ENCODE measurements around the gene GTF3C5. TPM values are rescaled to one million over a fixed set of nuclear protein-coding genes. Genes with fewer than 3 reads are reported as not detected.

Gene GTF3C5
- total RNA-seq, 2 donors from 2014 or later: 63.1 to 97.2 TPM

DNA sequence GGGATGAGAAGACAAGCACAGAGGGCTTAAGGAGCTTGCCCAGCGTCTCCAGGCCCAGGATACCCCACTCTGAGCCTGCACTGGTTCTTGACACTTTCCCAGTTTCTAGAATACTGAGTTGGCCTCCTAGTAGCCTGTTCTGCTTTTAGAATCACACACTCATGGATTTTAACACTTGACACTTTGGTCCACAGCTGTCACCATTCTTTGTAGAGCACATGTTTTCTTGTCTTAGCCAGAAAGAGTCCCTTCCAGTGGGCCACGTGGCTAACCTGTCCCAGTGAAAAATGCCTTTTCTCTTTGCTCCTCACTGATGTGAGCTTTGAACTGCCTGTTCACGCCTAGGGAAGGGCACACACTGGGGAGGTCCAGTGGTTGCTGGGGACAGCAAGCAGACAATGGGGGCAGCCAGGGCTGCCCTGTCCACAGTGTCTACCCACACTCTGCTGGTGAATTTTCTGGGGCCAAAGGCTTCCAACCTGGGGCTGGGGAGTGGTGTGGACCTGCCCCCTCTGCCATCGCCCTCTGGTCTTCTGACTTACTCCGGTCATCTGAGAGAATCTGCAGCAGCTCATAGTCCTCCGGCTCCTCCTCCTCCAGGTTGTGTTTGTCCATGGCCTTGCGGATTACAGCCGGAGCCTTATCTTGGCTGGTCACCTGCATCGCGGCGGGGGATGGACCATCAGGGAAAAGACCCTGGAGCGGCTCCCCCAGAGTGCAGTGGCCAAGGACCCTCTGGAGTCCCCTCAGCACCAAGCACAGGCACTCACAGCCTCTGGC, 69.1 kb downstream of the GTF3C5 start:
- Histone ChIP-seq H3K4me3 (no peak overlapping the region), H3K9me3 (no peaks in the 10 kb centered on the region), H3K4me1 (replicated peaks) (no peaks in the 10 kb centered on the region), H3K27me3 (replicated peaks; ENCODE audit: insufficient read depth) (no peaks in the 10 kb centered on the region), H3K27ac (no peak overlapping the region), H3K36me3 (peaks cover 24 to 25% of the 10 kb centered on the region in 2 donors)
- 94% methylated on average over 12 of the region's 12 CpGs for WGBS
- intact Hi-C loops (cut with DNase I): no loop called here
- DNase-seq (ENCODE audit: low spot score): no peak
- TF ChIP-seq, protein P1, sequence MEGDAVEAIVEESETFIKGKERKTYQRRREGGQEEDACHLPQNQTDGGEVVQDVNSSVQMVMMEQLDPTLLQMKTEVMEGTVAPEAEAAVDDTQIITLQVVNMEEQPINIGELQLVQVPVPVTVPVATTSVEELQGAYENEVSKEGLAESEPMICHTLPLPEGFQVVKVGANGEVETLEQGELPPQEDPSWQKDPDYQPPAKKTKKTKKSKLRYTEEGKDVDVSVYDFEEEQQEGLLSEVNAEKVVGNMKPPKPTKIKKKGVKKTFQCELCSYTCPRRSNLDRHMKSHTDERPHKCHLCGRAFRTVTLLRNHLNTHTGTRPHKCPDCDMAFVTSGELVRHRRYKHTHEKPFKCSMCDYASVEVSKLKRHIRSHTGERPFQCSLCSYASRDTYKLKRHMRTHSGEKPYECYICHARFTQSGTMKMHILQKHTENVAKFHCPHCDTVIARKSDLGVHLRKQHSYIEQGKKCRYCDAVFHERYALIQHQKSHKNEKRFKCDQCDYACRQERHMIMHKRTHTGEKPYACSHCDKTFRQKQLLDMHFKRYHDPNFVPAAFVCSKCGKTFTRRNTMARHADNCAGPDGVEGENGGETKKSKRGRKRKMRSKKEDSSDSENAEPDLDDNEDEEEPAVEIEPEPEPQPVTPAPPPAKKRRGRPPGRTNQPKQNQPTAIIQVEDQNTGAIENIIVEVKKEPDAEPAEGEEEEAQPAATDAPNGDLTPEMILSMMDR (IDR thresholded peaks at IDR 0.05): no peak
- TF ChIP-seq POLR2AphosphoS5 (IDR thresholded peaks at IDR 0.05) (no peak), POLR2A (IDR thresholded peaks at IDR 0.05) (no peak)

DNA sequence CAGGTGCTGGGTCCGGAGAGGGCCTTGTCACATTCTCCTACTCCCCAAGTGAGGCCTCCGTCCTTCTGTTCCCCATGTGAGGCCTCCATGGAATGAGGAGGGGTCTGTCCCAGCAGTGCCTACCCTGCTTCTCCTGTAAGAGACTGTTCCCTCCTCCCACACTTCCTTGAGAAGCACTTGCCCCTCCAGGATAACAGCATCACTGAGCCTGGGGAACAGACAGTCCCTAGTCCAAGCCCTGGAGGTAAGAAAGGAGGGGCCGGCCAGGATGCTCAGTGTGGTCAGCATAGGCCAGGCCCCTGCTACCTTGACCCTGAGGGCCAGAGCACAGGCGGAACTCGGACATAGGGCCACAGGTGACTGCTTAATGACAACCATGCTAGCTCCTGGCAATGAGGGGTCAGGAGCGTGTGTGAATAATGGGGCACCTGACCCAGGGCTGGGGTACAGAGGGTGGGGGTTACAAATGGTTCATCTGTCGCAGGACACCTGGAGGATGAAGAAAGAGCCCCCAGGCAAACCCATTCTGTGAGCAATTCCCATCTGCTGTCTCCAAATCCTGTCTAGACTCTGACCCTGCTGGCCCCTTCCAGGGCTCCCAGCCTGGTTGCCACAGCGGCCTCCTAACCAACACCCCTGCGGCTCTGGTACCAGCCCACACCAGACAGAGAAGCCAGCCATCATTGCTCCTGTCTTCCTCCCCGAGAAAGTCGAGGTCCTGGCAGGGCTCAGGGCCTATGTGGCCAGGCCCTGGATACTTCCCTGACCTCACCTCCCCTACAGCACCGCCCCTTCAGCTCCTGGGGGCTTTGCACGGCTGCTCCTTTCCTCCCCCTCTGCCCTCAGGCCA, 69.9 kb downstream of the GTF3C5 start:
- WGBS: 92% methylated on average over 13 of the region's 13 CpGs
- intact Hi-C loops (cut with DNase I): no loop called here
- H3K36me3 ChIP-seq: peaks cover 24 to 25% of the 10 kb centered on the region in 2 donors
- no peak for DNase-seq (ENCODE audit: low spot score)
- H3K4me1 ChIP-seq (replicated peaks): no peaks in the 10 kb centered on the region
- H3K27me3 ChIP-seq (replicated peaks; ENCODE audit: insufficient read depth): no peaks in the 10 kb centered on the region
- H3K27ac ChIP-seq: no peak overlapping the region
- no peak overlapping the region for H3K4me3 ChIP-seq
- TF ChIP-seq, protein P1 (IDR thresholded peaks at IDR 0.05): no peak
- no peak for TF ChIP-seq POLR2AphosphoS5 (IDR thresholded peaks at IDR 0.05)
- no peak for TF ChIP-seq POLR2A (IDR thresholded peaks at IDR 0.05)
- H3K9me3 ChIP-seq: no peaks in the 10 kb centered on the region

DNA sequence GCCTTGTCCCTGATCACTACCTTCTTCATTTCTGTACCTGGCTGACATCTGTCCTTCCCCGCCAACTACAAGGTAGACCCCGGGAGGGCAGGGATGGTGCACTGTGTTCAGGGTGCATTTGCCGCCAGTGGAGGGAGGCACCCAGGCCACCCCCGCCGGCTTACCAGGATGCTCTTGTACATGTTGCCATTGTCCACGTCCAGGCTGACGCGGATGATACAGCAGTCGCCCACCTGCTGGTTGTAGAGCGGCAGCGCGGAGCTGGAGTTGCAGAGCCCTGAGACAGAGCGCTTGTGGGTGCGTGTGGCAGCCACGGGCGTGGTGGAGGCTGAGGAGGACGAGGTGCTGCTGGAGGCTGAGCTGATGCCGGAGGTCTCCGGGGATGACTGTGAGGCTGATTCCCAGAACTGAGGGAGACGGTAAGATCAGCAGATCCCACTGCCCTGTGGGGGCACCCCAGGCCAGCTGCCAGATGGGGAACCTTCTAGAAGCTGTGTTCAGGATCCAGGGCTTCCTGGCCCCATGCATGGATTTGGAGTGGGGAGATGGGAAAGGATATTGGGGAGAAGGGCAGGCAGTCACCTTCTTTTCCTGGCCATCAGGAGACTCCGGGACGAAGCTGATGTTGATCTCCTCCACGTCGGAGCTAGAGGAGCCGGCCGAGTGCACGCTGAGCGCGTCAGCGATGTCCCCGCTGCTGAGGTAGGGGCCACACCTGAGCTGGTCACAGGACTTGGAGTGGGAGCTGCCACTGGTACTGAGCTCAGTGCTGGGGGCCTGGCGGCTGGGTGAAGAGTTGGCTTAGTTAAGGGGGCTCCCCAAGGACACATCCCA, 70.8 kb downstream of the GTF3C5 start:
- intact Hi-C loops (cut with DNase I): no loop called here
- DNase-seq (ENCODE audit: low spot score): no peak

DNA sequence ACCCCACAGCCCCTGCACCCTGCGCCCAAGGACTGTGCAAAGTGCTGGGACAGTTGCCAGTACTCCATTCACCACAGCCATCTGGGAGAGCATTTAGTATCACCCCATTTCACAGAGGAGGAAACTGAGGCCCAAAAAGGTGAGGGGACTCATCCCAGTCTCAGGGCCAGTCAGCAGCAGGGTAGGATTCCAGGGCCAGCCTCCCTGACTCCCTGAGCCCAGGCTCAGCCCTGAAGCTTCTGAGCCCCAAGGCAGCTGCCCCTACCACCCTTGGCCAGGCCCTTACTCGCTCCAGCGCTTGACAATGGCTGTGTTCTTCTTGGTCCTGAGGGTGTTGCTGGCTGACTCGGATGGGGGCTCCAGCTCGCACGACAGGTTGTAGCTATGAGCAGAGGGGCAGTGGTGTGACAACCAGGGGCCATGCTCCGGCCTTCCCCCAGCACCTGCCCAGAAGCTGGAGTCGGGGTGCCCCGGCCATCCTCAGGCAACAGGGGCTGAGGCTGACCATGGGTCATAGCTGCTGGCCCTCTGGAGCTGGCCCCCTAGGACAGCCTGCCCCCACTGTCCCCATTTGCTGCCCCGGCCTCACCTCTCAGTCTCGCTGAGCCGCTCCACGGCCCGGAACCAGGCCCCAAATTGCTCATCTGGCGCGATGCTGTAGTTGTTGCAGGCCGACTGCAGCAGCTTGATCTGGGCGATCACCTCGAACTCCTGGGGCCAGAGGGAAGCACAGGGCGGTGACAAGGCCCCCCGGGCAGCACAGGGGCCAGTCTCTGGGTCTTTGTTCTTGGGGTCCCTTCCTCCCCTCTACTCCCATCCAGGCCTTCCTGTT, 71.6 kb downstream of the GTF3C5 start:
- Histone ChIP-seq H3K27me3 (replicated peaks; ENCODE audit: insufficient read depth) (no peaks in the 10 kb centered on the region), H3K36me3 (peaks cover 29 to 41% of the 10 kb centered on the region in 2 donors), H3K9me3 (no peaks in the 10 kb centered on the region), H3K4me1 (replicated peaks) (no peaks in the 10 kb centered on the region), H3K27ac (no peak overlapping the region), H3K4me3 (no peak overlapping the region)
- DNase-seq (ENCODE audit: low spot score): no peak
- TF ChIP-seq POLR2A (IDR thresholded peaks at IDR 0.05): no peak
- TF ChIP-seq, protein P1 (IDR thresholded peaks at IDR 0.05): no peak
- WGBS: 96% methylated on average over 20 of the region's 21 CpGs
- intact Hi-C loops (cut with DNase I): no loop called here

More for the DNA sequence above, 70.8 kb downstream of the GTF3C5 start:
- no peak overlapping the region for H3K4me3 ChIP-seq
- H3K27me3 ChIP-seq (replicated peaks; ENCODE audit: insufficient read depth): no peaks in the 10 kb centered on the region
- H3K4me1 ChIP-seq (replicated peaks): no peaks in the 10 kb centered on the region
- H3K9me3 ChIP-seq: no peaks in the 10 kb centered on the region
- H3K27ac ChIP-seq: no peak overlapping the region
- peaks cover 24 to 32% of the 10 kb centered on the region in 2 donors for H3K36me3 ChIP-seq
- WGBS: 97% methylated on average over 32 of the region's 32 CpGs
- no peak for TF ChIP-seq POLR2AphosphoS5 (IDR thresholded peaks at IDR 0.05)
- TF ChIP-seq POLR2A (IDR thresholded peaks at IDR 0.05): no peak
- TF ChIP-seq, protein P1 (IDR thresholded peaks at IDR 0.05): no peak

Data from prostate gland (tissue), 2 donors.